Measurements from ENCODE around the gene GIMAP1. TPM values are rescaled to one million over a fixed set of nuclear protein-coding genes. Genes with fewer than 3 reads are reported as not detected.
"Not testable (repeated sequence)": the region's sequence is repeated elsewhere in the genome, so short reads cannot be mapped to it uniquely, and the experiment has no call there.

Gene GIMAP1
- 17.1 TPM for total RNA-seq
- 10 to 100 TPM; 48.4 to 90.0 (median 64.6) TPM for polyA plus RNA-seq

GRCh38 chr7:150716368-150716767, at the start of gene GIMAP1:
Gene GIMAP1 (plus strand): TSS chr7:150716613. CDS start chr7:150719048, 2,435 bp downstream.
- Mint-ChIP-seq H3K4me1 (peaks cover 15 to 72% (median 54%) of the 10 kb centered on the region in 4 donors), H3K27ac (peak within 1 kb of the TSS; percentile 95 to 99 (median 97)), H3K4me3 (peak within 1 kb of the TSS; percentile 99 to 100 (median 100)), H3K36me3 (peaks cover 44% of the 10 kb centered on the region), H3K9me3 (peaks cover 0 to 29% (median 6%) of the 10 kb centered on the region in 7 donors), H3K27me3 (no peaks in the 10 kb centered on the region)
- Histone ChIP-seq H3K4me1 (ENCODE audit: control insufficient read depth, insufficient read depth, low read length, poor library complexity, severe bottlenecking) (peaks cover 59% of the 10 kb centered on the region), H3K27ac (ENCODE audit: insufficient read depth, low read length, poor library complexity, severe bottlenecking) (peak within 1 kb of the TSS; percentile 73), H3K4me3 (ENCODE audit: low read depth, low read length) (peak within 1 kb of the TSS; percentile 97), H3K27me3 (ENCODE audit: control insufficient read depth, insufficient read depth, low read length) (no peaks in the 10 kb centered on the region), H3K9me3 (ENCODE audit: control insufficient read depth in 2 of 2, low read length in 2 of 2) (peaks cover 0 to 8% of the 10 kb centered on the region in 2 experiments), H3K36me3 (ENCODE audit: control insufficient read depth, insufficient read depth, low read length) (peaks cover 31% of the 10 kb centered on the region)
- peak; percentile 82 to 84 for ATAC-seq (ENCODE audit: low read depth in 2 of 2)
- peak; percentile 15 to 85 (median 67) for DNase-seq

GRCh38 chr7:150668472-150668911, 47.9 kb upstream of the GIMAP1 start:
- peaks cover 9% of the 10 kb centered on the region for H3K36me3 Mint-ChIP-seq
- peaks cover 23 to 92% (median 73%) of the 10 kb centered on the region in 4 donors for H3K4me1 Mint-ChIP-seq
- Histone ChIP-seq H3K4me3 (ENCODE audit: low read depth, low read length) (peak overlapping the region; percentile 65), H3K27me3 (ENCODE audit: control insufficient read depth, insufficient read depth, low read length) (no peaks in the 10 kb centered on the region), H3K36me3 (ENCODE audit: control insufficient read depth, insufficient read depth, low read length) (no peaks in the 10 kb centered on the region), H3K9me3 (ENCODE audit: control insufficient read depth in 2 of 2, low read length in 2 of 2) (no peaks in the 10 kb centered on the region), H3K27ac (ENCODE audit: insufficient read depth, low read length, poor library complexity, severe bottlenecking) (peak overlapping the region; percentile 75), H3K4me1 (ENCODE audit: control insufficient read depth, insufficient read depth, low read length, poor library complexity, severe bottlenecking) (peaks cover 81% of the 10 kb centered on the region)
- peak overlapping the region; percentile 63 to 83 (median 72) for H3K4me3 Mint-ChIP-seq
- H3K27ac Mint-ChIP-seq = peak overlapping the region; percentile 94 to 98 (median 95)
- ATAC-seq (ENCODE audit: low read depth in 2 of 2) = peak; percentile 80 to 81
- peak in 2 of 3 donors; percentile 74 to 85 for DNase-seq
- peaks cover 0 to 15% (median 1%) of the 10 kb centered on the region in 7 donors for H3K9me3 Mint-ChIP-seq
- no peaks in the 10 kb centered on the region for H3K27me3 Mint-ChIP-seq

- no peaks in the 10 kb centered on the region for H3K27me3 ChIP-seq (ENCODE audit: control insufficient read depth, insufficient read depth, low read length)
- H3K4me1 ChIP-seq (ENCODE audit: control insufficient read depth, insufficient read depth, low read length, poor library complexity, severe bottlenecking) = peaks cover 76% of the 10 kb centered on the region
- H3K4me3 Mint-ChIP-seq = peak overlapping the region; percentile 29 to 83 (median 67)
- H3K9me3 Mint-ChIP-seq = peaks cover 0 to 15% (median 1%) of the 10 kb centered on the region in 7 donors
- peaks cover 21 to 90% (median 69%) of the 10 kb centered on the region in 4 donors for H3K4me1 Mint-ChIP-seq
- H3K4me3 ChIP-seq (ENCODE audit: low read depth, low read length) = peak overlapping the region; percentile 65
- peak overlapping the region; percentile 94 to 98 (median 95) for H3K27ac Mint-ChIP-seq
- H3K36me3 ChIP-seq (ENCODE audit: control insufficient read depth, insufficient read depth, low read length) = no peaks in the 10 kb centered on the region
- H3K9me3 ChIP-seq (ENCODE audit: control insufficient read depth in 2 of 2, low read length in 2 of 2) = no peaks in the 10 kb centered on the region
- no peak for ATAC-seq (ENCODE audit: low read depth in 2 of 2)
- peak overlapping the region; percentile 75 for H3K27ac ChIP-seq (ENCODE audit: insufficient read depth, low read length, poor library complexity, severe bottlenecking)
- peaks cover 9% of the 10 kb centered on the region for H3K36me3 Mint-ChIP-seq
- no peak for DNase-seq
- no peaks in the 10 kb centered on the region for H3K27me3 Mint-ChIP-seq
Observed at GRCh38 chr7:150668977-150669376, 47.4 kb upstream of the GIMAP1 start.

- H3K36me3 ChIP-seq (ENCODE audit: control insufficient read depth, insufficient read depth, low read length); H3K27me3 Mint-ChIP-seq; ATAC-seq (ENCODE audit: low read depth in 2 of 2); DNase-seq; H3K9me3 ChIP-seq (ENCODE audit: control insufficient read depth in 2 of 2, low read length in 2 of 2); H3K27ac ChIP-seq (ENCODE audit: insufficient read depth, low read length, poor library complexity, severe bottlenecking); H3K36me3 Mint-ChIP-seq; H3K4me3 ChIP-seq (ENCODE audit: low read depth, low read length); H3K27me3 ChIP-seq (ENCODE audit: control insufficient read depth, insufficient read depth, low read length): not testable (repeated sequence)
- peaks cover 68% of the 10 kb centered on the region for H3K4me1 ChIP-seq (ENCODE audit: control insufficient read depth, insufficient read depth, low read length, poor library complexity, severe bottlenecking)
- peak overlapping the region in 2 of 4 donors; percentile 39 to 53 for H3K4me3 Mint-ChIP-seq
- H3K27ac Mint-ChIP-seq = peak overlapping the region; percentile 82 to 94 (median 87)
- H3K9me3 Mint-ChIP-seq = peaks cover 0 to 15% (median 1%) of the 10 kb centered on the region in 7 donors
- H3K4me1 Mint-ChIP-seq = peaks cover 33 to 85% (median 59%) of the 10 kb centered on the region in 4 donors
Observed at GRCh38 chr7:150671798-150672585, 44.4 kb upstream of the GIMAP1 start.

GRCh38 chr7:150675714-150676113, 40.7 kb upstream of the GIMAP1 start:
- Histone ChIP-seq H3K9me3 (ENCODE audit: control insufficient read depth in 2 of 2, low read length in 2 of 2) (no peaks in the 10 kb centered on the region), H3K36me3 (ENCODE audit: control insufficient read depth, insufficient read depth, low read length) (no peaks in the 10 kb centered on the region), H3K4me1 (ENCODE audit: control insufficient read depth, insufficient read depth, low read length, poor library complexity, severe bottlenecking) (peaks cover 49% of the 10 kb centered on the region), H3K27me3 (ENCODE audit: control insufficient read depth, insufficient read depth, low read length) (no peaks in the 10 kb centered on the region), H3K27ac (ENCODE audit: insufficient read depth, low read length, poor library complexity, severe bottlenecking) (peak overlapping the region; percentile 71), H3K4me3 (ENCODE audit: low read depth, low read length) (peak overlapping the region; percentile 16)
- peaks cover 11% of the 10 kb centered on the region for H3K36me3 Mint-ChIP-seq
- H3K9me3 Mint-ChIP-seq = peaks cover 0 to 26% (median 6%) of the 10 kb centered on the region in 7 donors
- peak overlapping the region; percentile 73 to 99 (median 93) for H3K27ac Mint-ChIP-seq
- DNase-seq (no peak), ATAC-seq (ENCODE audit: low read depth in 2 of 2) (no peak)
- peaks cover 33 to 87% (median 57%) of the 10 kb centered on the region in 4 donors for H3K4me1 Mint-ChIP-seq
- H3K27me3 Mint-ChIP-seq = no peaks in the 10 kb centered on the region
- H3K4me3 Mint-ChIP-seq = peak overlapping the region; percentile 22 to 85 (median 40)

GRCh38 chr7:150676276-150676675, 40.1 kb upstream of the GIMAP1 start:
- H3K27me3 ChIP-seq (ENCODE audit: control insufficient read depth, insufficient read depth, low read length); H3K9me3 ChIP-seq (ENCODE audit: control insufficient read depth in 2 of 2, low read length in 2 of 2); H3K36me3 ChIP-seq (ENCODE audit: control insufficient read depth, insufficient read depth, low read length); DNase-seq; H3K27me3 Mint-ChIP-seq; ATAC-seq (ENCODE audit: low read depth in 2 of 2): not testable (repeated sequence)
- H3K36me3 Mint-ChIP-seq = peaks cover 12% of the 10 kb centered on the region
- Histone ChIP-seq H3K4me3 (ENCODE audit: low read depth, low read length) (peak overlapping the region; percentile 63), H3K4me1 (ENCODE audit: control insufficient read depth, insufficient read depth, low read length, poor library complexity, severe bottlenecking) (peaks cover 43% of the 10 kb centered on the region), H3K27ac (ENCODE audit: insufficient read depth, low read length, poor library complexity, severe bottlenecking) (peak overlapping the region; percentile 71)
- peak overlapping the region; percentile 63 to 99 (median 73) for H3K27ac Mint-ChIP-seq
- peaks cover 29 to 87% (median 52%) of the 10 kb centered on the region in 4 donors for H3K4me1 Mint-ChIP-seq
- H3K4me3 Mint-ChIP-seq = peak overlapping the region; percentile 55 to 85 (median 68)
- H3K9me3 Mint-ChIP-seq = peaks cover 0 to 29% (median 8%) of the 10 kb centered on the region in 7 donors

GRCh38 chr7:150676854-150677253, 39.6 kb upstream of the GIMAP1 start:
- peaks cover 38% of the 10 kb centered on the region for H3K4me1 ChIP-seq (ENCODE audit: control insufficient read depth, insufficient read depth, low read length, poor library complexity, severe bottlenecking)
- H3K36me3 Mint-ChIP-seq = peaks cover 13% of the 10 kb centered on the region
- H3K27me3 ChIP-seq (ENCODE audit: control insufficient read depth, insufficient read depth, low read length); H3K27me3 Mint-ChIP-seq; H3K9me3 ChIP-seq (ENCODE audit: control insufficient read depth in 2 of 2, low read length in 2 of 2); H3K36me3 ChIP-seq (ENCODE audit: control insufficient read depth, insufficient read depth, low read length): not testable (repeated sequence)
- peak overlapping the region; percentile 63 to 99 (median 73) for H3K27ac Mint-ChIP-seq
- H3K9me3 Mint-ChIP-seq = peaks cover 0 to 32% (median 8%) of the 10 kb centered on the region in 7 donors
- H3K4me3 Mint-ChIP-seq = peak overlapping the region; percentile 55 to 85 (median 68)
- H3K27ac ChIP-seq (ENCODE audit: insufficient read depth, low read length, poor library complexity, severe bottlenecking) = peak overlapping the region; percentile 71
- ATAC-seq (ENCODE audit: low read depth in 2 of 2) = peak; percentile 88
- peaks cover 26 to 85% (median 48%) of the 10 kb centered on the region in 4 donors for H3K4me1 Mint-ChIP-seq
- peak in 2 of 3 donors; percentile 67 to 78 for DNase-seq
- H3K4me3 ChIP-seq (ENCODE audit: low read depth, low read length) = peak overlapping the region; percentile 63

All from CD4-positive, CD25-positive, alpha-beta regulatory T cell (primary cell).